SKM-1 treated with dmso at 0.1 percent for 144 hours (cell line): ENCODE data around the gene ZNF467.

Experiments
- DNase-seq: peaks from one replicate; lab custom pipeline; 2025; ENCODE audit not compliant: unreplicated experiment; lab: John Stamatoyannopoulos, UW

Gene ZNF467

DNA sequence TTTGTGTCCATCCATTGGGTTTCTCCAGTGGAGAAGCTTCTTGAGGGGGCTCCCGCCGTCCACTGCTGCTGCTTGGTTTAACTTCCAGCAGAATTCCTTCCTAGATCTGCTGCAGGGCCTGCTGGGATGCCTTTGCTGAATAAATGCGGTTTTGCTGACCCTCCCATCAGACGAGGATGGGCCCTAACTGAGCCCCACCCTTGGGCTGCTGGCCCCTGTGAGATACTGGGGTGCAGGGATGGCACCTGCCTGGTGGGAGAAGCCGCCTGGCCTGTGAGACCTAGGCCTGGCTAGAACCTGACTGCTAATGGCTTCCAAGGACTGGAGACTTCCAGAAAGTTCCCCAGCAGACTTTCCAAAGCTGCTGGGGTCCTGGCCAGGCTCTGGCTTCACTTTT lies 43.8 kb downstream of the ZNF467 start:
- DNase-seq: no peak

DNA sequence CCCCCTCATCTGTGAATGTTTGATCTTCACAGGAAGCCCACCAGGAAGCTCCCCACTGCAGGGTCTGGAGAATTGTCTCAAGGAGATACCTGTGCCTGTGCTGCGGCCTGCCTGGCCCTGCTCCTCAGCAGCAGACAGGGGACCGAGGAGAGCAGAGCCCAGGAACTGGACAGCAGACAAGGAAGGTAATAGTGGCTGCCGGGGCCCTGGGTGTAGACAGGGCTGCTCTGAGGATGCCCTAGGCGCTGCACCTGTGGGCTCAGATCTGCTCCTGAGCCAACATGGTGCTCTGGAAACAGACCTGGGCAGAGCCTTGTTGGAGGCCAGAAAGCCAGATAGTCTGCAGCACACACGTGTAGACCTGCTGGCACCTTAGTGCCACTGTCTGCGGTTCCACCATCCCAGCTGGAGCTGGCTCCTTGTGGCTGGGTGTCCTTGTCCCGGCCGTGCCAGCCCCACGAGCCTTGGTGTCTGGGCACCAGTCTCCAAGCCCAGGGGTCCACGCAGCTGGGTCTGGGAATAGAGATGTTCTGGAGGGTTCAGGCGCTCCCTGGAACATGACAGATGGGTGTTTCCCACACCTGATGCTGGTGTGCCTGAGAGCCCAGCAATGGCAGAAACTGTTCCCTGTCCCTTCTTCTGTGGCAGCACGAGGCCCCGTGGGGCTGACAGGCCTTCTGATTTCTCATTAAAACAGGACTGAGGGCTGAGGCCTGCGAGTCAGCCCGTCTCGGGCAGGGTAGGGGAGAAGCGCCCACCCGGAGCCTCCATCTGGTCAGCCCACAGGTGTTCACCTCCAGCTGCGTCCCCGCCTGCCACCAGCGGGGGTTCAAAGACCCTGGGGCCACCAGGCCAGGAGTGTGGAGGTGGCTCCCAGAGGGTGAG lies 44.7 kb downstream of the ZNF467 start:
- DNase-seq: no peak

DNA sequence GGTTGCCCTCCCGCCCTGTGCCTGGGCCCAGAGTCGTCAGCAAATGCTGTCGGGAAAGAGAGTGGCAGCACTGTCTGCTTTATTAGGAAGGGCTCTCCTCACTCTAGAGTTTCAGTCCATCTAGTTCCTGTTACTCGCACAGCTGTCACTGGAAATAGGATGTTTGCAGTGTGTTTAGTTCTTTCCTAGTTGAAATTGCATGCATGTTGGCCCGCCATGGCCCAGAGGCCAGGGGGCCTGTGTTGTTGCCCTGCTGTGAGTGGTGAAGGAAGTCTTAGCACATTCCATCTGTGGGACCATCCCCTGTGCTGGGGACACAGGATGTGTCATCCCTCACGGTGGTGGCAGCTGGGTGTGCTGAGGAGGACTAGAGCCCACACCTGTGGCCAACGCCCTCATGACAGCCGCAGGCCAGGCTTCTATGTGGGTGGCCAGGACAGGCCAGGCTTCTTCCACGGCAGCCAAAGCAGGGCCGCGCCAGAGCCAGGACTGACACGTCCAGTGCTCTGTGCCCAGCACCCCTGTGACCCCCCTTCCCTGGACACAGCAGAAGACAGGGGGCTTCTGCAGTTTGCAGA lies 45.4 kb downstream of the ZNF467 start:
- DNase-seq: no peak

DNA sequence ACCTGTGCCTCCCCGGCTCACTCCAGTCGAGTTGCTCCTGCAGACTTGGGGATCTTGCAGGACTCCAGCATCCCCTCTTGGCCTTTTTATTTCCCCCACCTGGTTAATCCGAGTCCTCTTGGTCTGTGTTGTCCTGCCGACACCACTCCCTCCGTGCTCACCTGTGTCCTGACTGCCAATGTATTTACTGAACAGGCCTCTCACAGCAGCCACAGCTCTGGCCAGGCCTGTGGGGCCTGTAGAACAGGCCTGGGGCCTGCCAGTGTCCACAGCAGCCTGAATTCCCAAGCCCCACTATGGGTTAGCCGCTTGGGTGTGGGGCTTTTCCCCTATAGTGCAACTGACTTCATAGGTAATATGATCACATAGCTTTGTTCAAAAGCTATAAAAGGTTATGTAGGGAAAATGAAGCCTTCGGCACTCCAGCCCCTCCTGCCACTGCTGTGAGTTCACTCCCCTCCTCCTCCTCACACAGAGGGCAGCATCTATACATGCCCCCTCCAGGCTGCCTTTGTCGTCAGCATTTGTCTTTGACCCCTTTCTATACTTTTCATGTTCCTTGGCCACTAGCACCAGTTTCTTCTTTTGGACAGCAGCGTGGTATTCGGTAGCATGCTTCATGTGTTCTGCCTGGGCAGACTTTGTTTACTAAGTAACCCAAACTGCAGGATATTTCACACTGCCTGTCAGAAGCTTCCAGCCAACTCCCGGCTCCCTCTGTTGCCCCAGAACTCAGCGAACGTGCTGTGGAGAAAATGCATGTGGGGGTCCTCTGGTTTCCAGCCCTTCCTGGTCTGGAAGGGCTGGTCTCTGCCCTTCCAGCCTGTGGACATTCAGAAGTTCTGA lies 46.1 kb downstream of the ZNF467 start:
- DNase-seq: no peak

DNA sequence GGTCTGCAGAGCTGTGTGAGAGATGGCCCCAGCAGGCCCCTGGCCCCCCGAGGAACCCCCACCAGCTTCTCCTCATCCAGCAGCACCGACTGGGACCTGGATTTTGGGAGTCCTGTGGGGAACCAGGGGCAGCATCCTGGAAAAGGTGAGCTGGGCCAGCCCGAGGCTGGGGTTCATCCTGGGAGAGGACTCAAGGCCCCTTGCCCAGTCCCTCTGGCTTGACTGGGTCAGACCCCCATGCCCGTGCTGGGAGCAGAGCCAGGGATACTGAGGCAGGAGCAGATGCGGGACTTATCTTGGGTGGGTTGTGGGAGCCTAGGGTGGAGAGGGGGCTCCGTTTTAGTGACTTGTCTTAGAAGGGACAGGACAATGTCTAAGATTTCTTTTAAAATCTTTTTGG lies 47.5 kb downstream of the ZNF467 start:
- no peak for DNase-seq

- no peak for DNase-seq
Measured at GRCh38 chr7:149725426-149725821, 48.0 kb downstream of the ZNF467 start.

GRCh38 chr7:149724661-149725425 lies 48.5 kb downstream of the ZNF467 start:
- no peak for DNase-seq

- DNase-seq: no peak
Measured at GRCh38 chr7:149723795-149724495, 49.4 kb downstream of the ZNF467 start.

DNA sequence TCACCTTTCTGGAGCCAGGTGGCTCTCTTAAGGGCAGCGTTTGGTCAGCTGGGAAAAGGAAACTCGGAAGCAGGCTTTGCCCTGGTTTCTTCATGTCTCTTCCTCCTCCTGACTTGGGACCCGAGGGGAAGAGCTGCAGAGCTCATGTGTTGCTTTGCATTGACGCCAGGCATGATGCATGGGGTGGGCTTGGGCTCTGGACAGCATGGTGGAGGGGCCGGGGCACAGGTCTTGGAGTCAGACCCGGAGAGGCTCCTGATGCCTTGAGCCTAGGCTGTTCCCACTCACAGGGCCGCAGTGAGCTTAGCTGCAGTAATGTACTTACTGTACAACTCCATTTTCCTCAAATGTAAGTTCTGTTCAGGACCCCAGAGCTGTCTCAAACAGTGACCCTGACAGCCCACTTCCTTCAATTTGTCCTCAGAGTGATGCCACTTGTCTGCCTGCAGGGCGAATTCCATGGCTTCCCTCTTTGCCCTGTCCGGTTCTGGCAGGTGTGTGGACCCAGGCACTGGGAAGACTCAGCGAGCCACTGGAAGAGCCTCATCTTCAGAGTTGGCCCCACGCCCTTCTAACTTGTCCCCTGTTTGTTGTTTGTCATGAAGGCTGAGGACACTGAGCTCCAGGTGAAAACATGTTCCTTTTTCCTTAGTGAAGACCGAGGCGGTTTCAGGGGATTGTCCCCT lies 50.2 kb downstream of the ZNF467 start:
- DNase-seq: no peak

GRCh38 chr7:149722356-149722957 lies 50.9 kb downstream of the ZNF467 start:
- no peak for DNase-seq

DNA sequence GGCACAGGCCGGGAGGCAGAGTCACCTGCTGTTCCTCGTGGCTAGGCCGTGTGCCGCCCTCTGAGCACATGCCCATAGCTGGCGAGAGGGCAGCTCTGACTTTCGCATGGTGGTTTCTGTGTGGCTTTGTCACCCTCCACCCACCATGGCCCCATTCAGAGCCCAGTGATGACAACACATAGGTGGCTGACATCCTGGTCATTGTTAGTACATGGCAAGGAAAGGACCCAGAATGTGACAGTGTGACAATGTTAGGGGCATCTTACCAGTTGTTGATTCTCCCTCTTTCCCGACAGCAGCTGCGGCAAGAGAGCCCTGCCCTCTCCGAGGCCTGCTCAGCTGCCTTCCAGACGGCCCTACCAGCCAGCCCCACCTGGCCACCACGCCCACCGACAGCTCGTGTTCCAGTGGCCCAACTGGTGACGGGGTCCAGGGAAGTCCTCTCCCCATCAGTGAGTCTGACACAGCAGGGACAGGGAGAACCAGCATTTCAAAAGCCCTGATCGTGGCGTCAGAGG lies 52.2 kb downstream of the ZNF467 start:
- no peak for DNase-seq

- DNase-seq: no peak
Measured at GRCh38 chr7:149720372-149721083, 52.9 kb downstream of the ZNF467 start.

- no peak for DNase-seq
Measured at GRCh38 chr7:149719912-149720335, 53.5 kb downstream of the ZNF467 start.

DNA sequence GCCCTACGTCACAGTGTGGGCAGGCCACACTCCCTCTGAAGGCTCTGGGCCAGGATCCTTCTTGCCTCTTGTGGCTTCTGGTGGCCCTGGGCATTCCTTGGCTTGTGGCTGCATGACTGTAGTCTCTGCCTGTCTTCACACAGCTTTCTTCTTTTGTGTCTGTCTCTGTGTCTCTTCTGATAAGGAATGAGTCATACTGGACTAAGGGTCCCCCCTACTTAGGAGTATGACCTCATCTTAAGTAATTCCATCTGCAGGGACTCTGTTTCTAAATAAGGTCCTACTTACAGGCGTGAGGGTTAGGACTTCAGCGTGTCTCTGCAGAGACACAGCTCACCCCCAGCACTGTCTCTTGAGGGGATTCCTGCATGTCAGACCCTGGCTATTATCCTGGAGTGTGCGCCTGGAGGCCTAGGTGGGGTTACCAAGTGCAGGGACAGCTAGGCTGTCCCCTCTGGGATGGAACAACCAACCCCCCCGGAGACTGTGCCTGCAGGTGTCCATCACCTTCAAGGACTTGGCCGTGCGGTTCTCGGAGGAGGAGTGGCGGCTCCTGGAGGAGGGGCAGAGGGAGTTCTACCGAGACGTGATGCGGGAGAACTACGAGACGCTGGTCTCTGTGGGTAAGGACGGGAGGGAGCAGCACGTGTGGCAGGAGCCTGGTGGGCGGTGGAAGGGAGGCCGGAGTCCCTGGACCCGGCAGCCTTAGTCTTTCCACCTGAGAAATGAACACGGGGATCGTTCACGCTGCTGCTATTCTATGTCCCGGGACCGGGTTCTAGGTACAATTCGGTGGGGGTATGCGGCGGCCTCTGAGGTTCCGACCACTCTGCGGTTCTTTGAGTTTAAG lies 54.1 kb downstream of the ZNF467 start:
- no peak for DNase-seq

GRCh38 chr7:149718730-149719049 lies 54.7 kb downstream of the ZNF467 start:
- no peak for DNase-seq

- DNase-seq: no peak
Measured at GRCh38 chr7:149717481-149717880, 55.9 kb downstream of the ZNF467 start.

- no peak for DNase-seq
Measured at GRCh38 chr7:149716932-149717307, 56.5 kb downstream of the ZNF467 start.
